GM12892 (cell line): ENCODE measurements around the gene ATP11A.

Experiments
- POLR2A ChIP-seq: IDR thresholded peaks from 2 replicates; pipeline ENCODE4 v1.6.1; 2011; ENCODE audit warnings: low read depth, low read length, control low read depth
- POLR2AphosphoS5 ChIP-seq: IDR thresholded peaks from 2 replicates; pipeline ENCODE4 v1.6.1; 2011; ENCODE audit warnings: low read depth, low read length, control low read depth

DNA sequence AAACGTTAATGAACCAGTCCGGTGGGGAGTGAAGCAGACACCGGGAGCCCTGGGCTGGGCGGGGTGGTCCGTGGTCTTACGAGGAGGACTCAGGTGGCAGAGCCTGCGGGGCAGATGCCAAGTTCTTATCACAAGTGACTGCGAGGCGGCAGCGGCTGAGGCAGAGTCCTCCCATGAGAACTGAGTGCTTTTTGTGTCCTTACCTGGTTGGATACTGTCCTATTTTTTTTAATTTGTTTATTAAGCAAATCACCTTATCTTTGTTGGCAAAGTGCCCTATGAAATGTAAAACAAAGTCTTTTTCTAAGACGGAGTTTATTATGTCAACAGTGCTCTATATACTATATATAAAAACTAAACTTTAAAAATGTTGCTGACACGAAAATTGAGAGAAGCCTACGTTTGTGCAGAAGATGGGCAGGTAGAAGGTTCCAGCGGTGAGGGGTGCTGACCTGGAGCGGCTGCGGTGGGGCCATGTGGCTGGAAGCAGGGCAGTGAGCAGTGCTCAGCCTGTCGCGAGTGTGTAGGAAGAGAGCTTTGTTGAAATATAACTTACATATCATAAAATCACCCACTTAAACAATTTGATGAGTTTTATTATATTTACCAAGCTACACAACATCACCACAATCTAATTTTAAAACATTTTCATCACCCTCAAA, 82.2 kb downstream of the ATP11A start:
- no peak for TF ChIP-seq POLR2AphosphoS5
- TF ChIP-seq POLR2A = no peak
